Measurements from ENCODE around the gene TEX13D. TPM values are rescaled to one million over a fixed set of nuclear protein-coding genes. Genes with fewer than 3 reads are reported as not detected.
A peak's percentile ranks its signal among the peaks of the same experiment; 100 is the strongest.

Gene TEX13D
- total RNA-seq, 1 experiment from 2014 or later: not detected

- POLR2A ChIA-PET (ENCODE audit: unreplicated experiment): no interaction called here
- Histone ChIP-seq H3K4me1 (ENCODE audit: insufficient read depth, low read length) (peaks cover 16% of the 10 kb centered on the region), H3K9me3 (ENCODE audit: low read length) (no peaks in the 10 kb centered on the region), H3K4me2 (ENCODE audit: low read length) (peak overlapping the region; percentile 54; the same call in 1 of the 2 replicates), H3K9me2 (replicated peaks; ENCODE audit: low read length) (no peaks in the 10 kb centered on the region), H3K9ac (ENCODE audit: low read length) (no peak overlapping the region), H2AFZ (ENCODE audit: low read length) (peak overlapping the region; percentile 38; the same call in 1 of the 2 replicates), H4K20me1 (ENCODE audit: low read length) (no peaks in the 10 kb centered on the region), H3K4me3 (ENCODE audit: low read length) (no peak overlapping the region), H3K79me2 (ENCODE audit: low read length) (no peaks in the 10 kb centered on the region), H3K27me3 (ENCODE audit: low read length) (no peaks in the 10 kb centered on the region), H3K36me3 (ENCODE audit: low read depth, low read length) (no peaks in the 10 kb centered on the region), H3F3A (ENCODE audit: low read length, unreplicated experiment) (no peaks in the 10 kb centered on the region), H3K27ac (ENCODE audit: low read length) (peak overlapping the region; percentile 72)
- intact Hi-C loops (cut with micrococcal nuclease): loop anchor here (2.0 to 10.0 kb wide), 2 partner anchors 16 to 60 kb away; no protein-coding TSS in a partner anchor
- BruUV-seq (replicated peaks): no TSS peak
- CTCF ChIA-PET: interaction anchor here (0.6 kb wide), 1 partner anchor 19 kb away, joined by 4 read pairs; no protein-coding TSS in a partner anchor
- ATAC-seq (peak; percentile 27; the same call in 1 of the 2 replicates), DNase-seq (peak; percentile 18)
- TF ChIP-seq EZH2phosphoT487 (IDR thresholded peaks at IDR 0.05; ENCODE audit: borderline replicate concordance, low read length) (no peak), EZH2 (IDR thresholded peaks at IDR 0.05; ENCODE audit: low read length, unreplicated experiment) (no peak), CTCF (conservative IDR thresholded peaks at IDR 0.05; ENCODE audit: low read depth, low read length) (no peak)
Observed at GRCh38 chrX:124354648-124355047, 22.2 kb downstream of the TEX13D start.

- H3K36me3 ChIP-seq (ENCODE audit: low read depth, low read length): no peaks in the 10 kb centered on the region
- ChIA-PET POLR2A (ENCODE audit: unreplicated experiment) (no interaction called here), CTCF (no interaction called here)
- no peak overlapping the region for H3K27ac ChIP-seq (ENCODE audit: low read length)
- no peaks in the 10 kb centered on the region for H3K79me2 ChIP-seq (ENCODE audit: low read length)
- ATAC-seq (no peak), DNase-seq (no peak)
- no peak overlapping the region for H3K9ac ChIP-seq (ENCODE audit: low read length)
- intact Hi-C loops (cut with micrococcal nuclease): loop anchor here (10.0 kb wide), 1 partner anchor 64 kb away; no protein-coding TSS in a partner anchor
- no peak overlapping the region for H2AFZ ChIP-seq (ENCODE audit: low read length)
- TF ChIP-seq EZH2phosphoT487 (IDR thresholded peaks at IDR 0.05; ENCODE audit: borderline replicate concordance, low read length) (no peak), CTCF (conservative IDR thresholded peaks at IDR 0.05; ENCODE audit: low read depth, low read length) (no peak), EZH2 (IDR thresholded peaks at IDR 0.05; ENCODE audit: low read length, unreplicated experiment) (no peak)
- H3K9me3 ChIP-seq (ENCODE audit: low read length): no peaks in the 10 kb centered on the region
- H3K4me1 ChIP-seq (ENCODE audit: insufficient read depth, low read length): peaks cover 15% of the 10 kb centered on the region
- H4K20me1 ChIP-seq (ENCODE audit: low read length): no peaks in the 10 kb centered on the region
- no peak overlapping the region for H3K4me3 ChIP-seq (ENCODE audit: low read length)
- BruUV-seq (replicated peaks): no TSS peak
- H3K27me3 ChIP-seq (ENCODE audit: low read length): no peaks in the 10 kb centered on the region
- H3K4me2 ChIP-seq (ENCODE audit: low read length): no peak overlapping the region
- no peaks in the 10 kb centered on the region for H3K9me2 ChIP-seq (replicated peaks; ENCODE audit: low read length)
- H3F3A ChIP-seq (ENCODE audit: low read length, unreplicated experiment): no peaks in the 10 kb centered on the region
Observed at GRCh38 chrX:124358800-124359383, 26.4 kb downstream of the TEX13D start.

- Histone ChIP-seq H4K20me1 (ENCODE audit: low read length) (no peaks in the 10 kb centered on the region), H3K79me2 (ENCODE audit: low read length) (no peaks in the 10 kb centered on the region), H3K36me3 (ENCODE audit: low read depth, low read length) (no peaks in the 10 kb centered on the region), H3K27me3 (ENCODE audit: low read length) (no peaks in the 10 kb centered on the region), H3K9ac (ENCODE audit: low read length) (no peak overlapping the region), H3K9me2 (replicated peaks; ENCODE audit: low read length) (no peaks in the 10 kb centered on the region), H2AFZ (ENCODE audit: low read length) (no peak overlapping the region), H3K4me3 (ENCODE audit: low read length) (no peak overlapping the region), H3K9me3 (ENCODE audit: low read length) (no peaks in the 10 kb centered on the region), H3K4me2 (ENCODE audit: low read length) (no peak overlapping the region), H3F3A (ENCODE audit: low read length, unreplicated experiment) (no peaks in the 10 kb centered on the region), H3K4me1 (ENCODE audit: insufficient read depth, low read length) (no peaks in the 10 kb centered on the region), H3K27ac (ENCODE audit: low read length) (no peak overlapping the region)
- TF ChIP-seq EZH2phosphoT487 (IDR thresholded peaks at IDR 0.05; ENCODE audit: borderline replicate concordance, low read length) (no peak), EZH2 (IDR thresholded peaks at IDR 0.05; ENCODE audit: low read length, unreplicated experiment) (no peak), CTCF (conservative IDR thresholded peaks at IDR 0.05; ENCODE audit: low read depth, low read length) (no peak)
- intact Hi-C loops (cut with micrococcal nuclease): no loop called here
- BruUV-seq (replicated peaks): no TSS peak
- DNase-seq (no peak), ATAC-seq (no peak)
- ChIA-PET POLR2A (ENCODE audit: unreplicated experiment) (no interaction called here), CTCF (no interaction called here)
Observed at GRCh38 chrX:124362072-124362471, 29.6 kb downstream of the TEX13D start.

Measured in PC-3 (cell line).